ENCODE results near the gene LRRC8A.

The LRRC8A gene

GRCh38 chr9:128903079-128903461 is 21.1 kb downstream of the LRRC8A start:
- no peak for DNase-seq (ENCODE audit: low read depth)
- H3K4me3 ChIP-seq (ENCODE audit: low read depth, low read length): no peak overlapping the region
- no peak for TF ChIP-seq CTCF (IDR thresholded peaks at IDR 0.05; ENCODE audit: low read depth, low read length, missing control alignments)

GRCh38 chr9:128903871-128904620 is 22.1 kb downstream of the LRRC8A start:
- DNase-seq (ENCODE audit: low read depth): no peak
- H3K4me3 ChIP-seq (ENCODE audit: low read depth, low read length): no peak overlapping the region
- TF ChIP-seq CTCF (IDR thresholded peaks at IDR 0.05; ENCODE audit: low read depth, low read length, missing control alignments): no peak

- H3K4me3 ChIP-seq (ENCODE audit: low read depth, low read length): no peak overlapping the region
- TF ChIP-seq CTCF (IDR thresholded peaks at IDR 0.05; ENCODE audit: low read depth, low read length, missing control alignments): no peak
- no peak for DNase-seq (ENCODE audit: low read depth)
Measured at GRCh38 chr9:128905964-128906363, 24.0 kb downstream of the LRRC8A start.

- H3K4me3 ChIP-seq (ENCODE audit: low read depth, low read length): no peak overlapping the region
- DNase-seq (ENCODE audit: low read depth): no peak
- TF ChIP-seq CTCF (IDR thresholded peaks at IDR 0.05; ENCODE audit: low read depth, low read length, missing control alignments): no peak
Measured at GRCh38 chr9:128906741-128907140, 24.8 kb downstream of the LRRC8A start.

- TF ChIP-seq CTCF (IDR thresholded peaks at IDR 0.05; ENCODE audit: low read depth, low read length, missing control alignments): no peak
Measured at GRCh38 chr9:128908372-128908771, 26.4 kb downstream of the LRRC8A start.

DNA sequence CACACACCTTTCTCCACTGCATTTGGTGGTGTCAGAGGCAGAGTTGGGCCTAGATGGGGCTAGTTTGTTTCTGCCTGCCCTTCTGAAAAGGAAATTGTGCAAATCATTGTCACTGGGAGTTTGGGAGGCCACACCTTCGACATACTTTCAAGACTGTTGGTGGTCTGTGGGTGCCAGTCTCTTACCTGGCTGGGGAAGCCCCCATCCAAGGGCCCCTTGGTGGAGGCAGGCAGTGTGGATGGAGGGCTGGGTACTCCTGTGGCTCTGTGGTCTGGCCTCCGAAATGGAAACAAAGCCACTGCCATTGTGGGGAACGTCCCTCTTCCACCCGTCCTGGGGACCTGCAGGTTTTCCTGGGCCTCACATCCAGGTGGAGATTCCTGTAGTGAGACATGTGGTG is 27.9 kb downstream of the LRRC8A start:
- TF ChIP-seq CTCF (IDR thresholded peaks at IDR 0.05; ENCODE audit: low read depth, low read length, missing control alignments): no peak
- no peak for DNase-seq (ENCODE audit: low read depth)

More at GRCh38 chr9:128908372-128908771, 26.4 kb downstream of the LRRC8A start:
- no peak overlapping the region for H3K4me3 ChIP-seq (ENCODE audit: low read depth, low read length)
- DNase-seq (ENCODE audit: low read depth): no peak

DNA sequence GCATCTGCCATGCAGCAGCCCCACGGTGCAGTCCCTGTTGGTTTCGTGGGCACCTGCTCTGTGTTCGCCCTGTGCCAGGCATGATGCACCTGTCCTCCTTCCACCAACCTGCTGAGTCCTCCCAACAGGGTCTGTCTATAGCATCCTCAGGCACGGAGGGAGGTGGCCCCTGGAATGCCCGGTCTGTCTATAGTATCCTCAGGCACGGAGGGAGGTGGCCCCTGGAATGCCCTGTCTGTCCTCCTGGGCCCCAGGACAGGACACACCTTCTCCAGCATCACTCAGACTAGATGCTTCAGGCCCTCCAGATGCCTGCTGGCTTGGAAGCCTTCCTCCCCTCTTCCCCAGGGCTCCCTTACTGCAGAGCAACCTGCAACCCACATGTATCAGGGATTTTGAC is 29.0 kb downstream of the LRRC8A start:
- no peak for TF ChIP-seq CTCF (IDR thresholded peaks at IDR 0.05; ENCODE audit: low read depth, low read length, missing control alignments)
- no peak overlapping the region for H3K4me3 ChIP-seq (ENCODE audit: low read depth, low read length)
- DNase-seq (ENCODE audit: low read depth): no peak

More for the DNA sequence above, 27.9 kb downstream of the LRRC8A start:
- no peak overlapping the region for H3K4me3 ChIP-seq (ENCODE audit: low read depth, low read length)
